ENCODE data around the gene PHLDB3.

GRCh38 chr19:43526884-43527859, 22.6 kb upstream of the PHLDB3 start, which contains the start of gene ETHE1:
- TF ChIP-seq EZH2 (IDR thresholded peaks at IDR 0.05) (no peak), POLR2AphosphoS5 (IDR thresholded peaks at IDR 0.05; ENCODE audit: borderline replicate concordance, low read depth, low read length) (peak; percentile 76; the same call in 1 of the 2 replicates), FOXP2 (optimal IDR thresholded peaks at IDR 0.05; ENCODE audit: control extremely low read depth, extremely low read length, insufficient read depth) (no peak)

Data from SK-N-MC (cell line).